Ishikawa (cell line): Measurements from ENCODE around the gene FUT4.

ENCODE experiments used
- CEBPB ChIP-seq: IDR thresholded peaks from 2 replicates; pipeline ENCODE4 v1.6.1; 2012
- CREB1 ChIP-seq: IDR thresholded peaks from 2 replicates; pipeline ENCODE4 v1.6.1; 2012; ENCODE audit warnings: low read depth
- EGR1 ChIP-seq: IDR thresholded peaks from 2 replicates; pipeline ENCODE4 v1.6.1; 2012
- EP300 ChIP-seq: IDR thresholded peaks from 2 replicates; pipeline ENCODE4 v1.6.1; 2012; ENCODE audit warnings: borderline replicate concordance
- RAD21 ChIP-seq: IDR thresholded peaks from 2 replicates; pipeline ENCODE4 v1.6.1; 2012; ENCODE audit warnings: low read depth
- TAF1 ChIP-seq: IDR thresholded peaks from 2 replicates; pipeline ENCODE4 v1.6.1; 2012; ENCODE audit warnings: low read depth, mild to moderate bottlenecking
- TCF12 ChIP-seq: IDR thresholded peaks from 2 replicates; pipeline ENCODE4 v1.6.1; 2012; ENCODE audit warnings: low read depth
- YY1 ChIP-seq: IDR thresholded peaks from 2 replicates; pipeline ENCODE4 v1.6.1; 2012; ENCODE audit warnings: low read depth
- TF ChIP-seq, protein P1 (sequence below): IDR thresholded peaks from 2 replicates; pipeline ENCODE4 v1.6.1; 2012

DNA sequence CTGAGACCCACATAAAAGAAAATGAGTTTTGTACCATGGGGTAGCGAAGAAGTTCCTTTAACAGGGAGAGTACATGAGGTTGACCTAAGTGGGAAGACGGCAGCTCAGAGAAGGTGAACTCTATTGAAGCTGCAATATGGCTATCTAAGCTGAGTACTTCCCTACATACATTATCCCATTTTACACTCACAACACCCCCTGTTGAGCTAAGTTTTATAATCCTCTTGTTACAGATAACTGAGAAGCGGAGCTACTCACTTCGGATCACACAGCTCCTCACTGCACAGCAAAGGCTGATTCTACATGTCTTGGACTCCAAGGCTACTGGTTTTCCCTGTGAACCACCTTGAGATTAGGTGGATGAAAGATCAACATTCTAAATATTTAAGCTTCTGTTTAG lies 15.2 kb downstream of the FUT4 start:
- TF ChIP-seq RAD21 = no peak
- TF ChIP-seq EP300 = no peak
- no peak for TF ChIP-seq YY1
- no peak for TF ChIP-seq CEBPB
- TF ChIP-seq, protein P1, sequence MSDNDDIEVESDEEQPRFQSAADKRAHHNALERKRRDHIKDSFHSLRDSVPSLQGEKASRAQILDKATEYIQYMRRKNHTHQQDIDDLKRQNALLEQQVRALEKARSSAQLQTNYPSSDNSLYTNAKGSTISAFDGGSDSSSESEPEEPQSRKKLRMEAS = no peak
- no peak for TF ChIP-seq TCF12
- TF ChIP-seq CREB1 = no peak
- no peak for TF ChIP-seq TAF1
- TF ChIP-seq EGR1 = no peak
